Lung microvascular endothelial cell (primary cell): ENCODE results near the gene ZNF175. TPM values are rescaled to one million over a fixed set of nuclear protein-coding genes. Genes with fewer than 3 reads are reported as not detected.

Experiments
- DNase-seq, 2 donors: peaks; one replicate each; pipeline versions ENCODE4 v3.0.0 to v3.0.0-alpha.2; 2010; ENCODE audit warnings: low read depth in 2 of 2
- total RNA-seq: library from RNA; depleted of rRNA; stranded (reverse); fragments of >200 nt; gene quantifications from 2 replicates; pipeline ENCODE4 v1.2.1, GENCODE V29; 2014

Gene ZNF175
- total RNA-seq, 1 donor from 2014 or later, result 3.4 TPM

DNA sequence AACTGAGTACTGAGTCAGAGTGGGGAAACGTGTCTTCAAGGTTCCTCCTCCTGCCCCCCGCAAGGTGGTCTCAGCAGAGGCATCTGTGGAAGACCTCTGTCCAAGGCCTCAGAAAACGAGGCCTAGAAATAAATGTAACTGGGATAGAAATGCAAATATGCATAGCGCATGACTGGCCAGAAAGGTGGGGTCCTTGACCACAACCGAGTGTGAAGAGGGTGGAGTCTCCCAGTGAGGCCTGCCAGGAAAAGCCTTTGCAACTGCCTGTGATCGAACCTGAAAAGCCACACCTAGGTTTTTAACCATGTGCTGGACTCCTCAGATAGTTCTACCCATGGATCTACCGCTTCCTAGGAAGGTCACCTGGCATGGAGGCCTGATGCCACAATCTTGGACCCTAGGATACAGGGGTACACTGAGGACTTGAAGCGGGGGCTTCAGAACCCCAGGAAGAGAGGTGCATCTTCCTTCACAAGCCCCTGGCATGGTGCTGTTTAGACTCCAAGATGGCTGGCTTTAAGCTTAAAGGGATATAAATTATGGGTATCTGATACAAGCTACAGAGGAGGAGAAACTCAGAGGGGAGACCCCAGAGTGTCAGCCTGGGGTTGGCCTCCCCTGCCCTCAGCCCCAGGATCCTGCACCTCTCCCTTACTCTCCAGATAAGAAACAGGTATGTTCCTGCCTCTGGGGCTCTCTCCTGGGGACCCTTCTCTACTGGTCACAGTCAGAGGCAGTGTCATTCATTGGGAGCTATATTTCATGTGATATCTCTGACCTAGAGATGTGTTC is 21.4 kb upstream of the ZNF175 start:
- DNase-seq, result no peak

GRCh38 chr19:51550848-51551672 is 20.0 kb upstream of the ZNF175 start:
- DNase-seq, result no peak

- DNase-seq, result no peak
Observed at GRCh38 chr19:51551673-51552432, 19.2 kb upstream of the ZNF175 start.

DNA sequence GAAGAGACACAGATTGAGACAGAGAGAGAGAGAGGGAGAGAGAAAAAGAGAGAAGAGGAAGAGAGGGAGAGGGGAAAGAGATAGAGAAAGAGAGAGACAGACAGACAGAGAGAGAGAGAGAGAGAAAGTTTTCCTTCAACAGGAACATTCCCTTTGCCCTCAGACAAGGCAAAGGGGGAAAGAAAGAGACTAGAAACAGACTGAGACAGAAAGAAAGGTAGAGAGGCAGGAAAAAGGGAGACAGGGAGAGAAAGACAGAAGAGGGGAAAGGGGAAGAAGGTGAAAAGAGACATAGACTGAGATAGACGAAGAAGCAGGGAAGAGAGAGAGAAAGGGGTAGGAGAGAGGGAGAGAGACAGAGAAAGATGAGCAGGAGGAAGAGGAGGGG is 18.5 kb upstream of the ZNF175 start:
- no peak for DNase-seq

GRCh38 chr19:51552996-51553725 is 17.9 kb upstream of the ZNF175 start:
- DNase-seq, result peak; percentile 67 to 79

DNA sequence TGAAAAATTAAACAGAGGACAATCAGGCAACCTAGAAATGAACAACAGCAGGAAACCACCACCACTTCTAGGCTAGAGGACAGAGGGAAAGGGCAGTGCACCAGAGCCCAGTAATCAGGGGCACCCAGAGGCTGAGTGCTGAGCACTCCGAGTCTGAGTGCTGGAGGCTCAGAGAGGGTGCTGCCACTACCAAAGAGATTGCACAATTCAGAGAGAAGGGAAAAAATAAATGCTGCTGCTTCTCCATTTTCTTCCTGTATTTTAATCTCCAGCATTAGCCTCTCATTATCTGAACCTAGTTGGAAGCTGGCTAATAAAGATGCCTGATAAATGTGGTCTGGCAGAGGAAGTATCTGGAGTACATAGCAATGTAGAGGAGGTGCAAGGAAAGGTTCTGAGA is 11.8 kb upstream of the ZNF175 start:
- DNase-seq, result no peak

DNA sequence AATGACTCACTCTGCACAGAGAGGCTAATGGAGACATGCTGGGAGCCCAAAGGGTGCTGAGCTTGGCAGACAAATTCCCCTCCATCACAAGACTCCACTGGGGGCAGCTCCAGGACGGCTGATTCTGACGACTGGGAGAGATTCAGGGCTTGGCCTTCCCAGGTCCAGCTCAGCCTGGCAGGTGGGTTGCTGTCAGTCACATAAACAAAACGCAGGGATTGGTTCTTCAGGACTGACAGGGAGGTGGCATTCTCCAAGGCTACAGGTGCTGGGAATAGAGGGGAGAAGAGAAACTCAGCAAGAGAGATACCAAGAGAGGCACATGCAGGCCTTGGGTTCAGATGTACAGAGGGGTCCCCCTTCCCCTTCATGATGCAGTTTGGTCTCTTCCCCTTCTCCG is 10.7 kb upstream of the ZNF175 start:
- no peak for DNase-seq

DNA sequence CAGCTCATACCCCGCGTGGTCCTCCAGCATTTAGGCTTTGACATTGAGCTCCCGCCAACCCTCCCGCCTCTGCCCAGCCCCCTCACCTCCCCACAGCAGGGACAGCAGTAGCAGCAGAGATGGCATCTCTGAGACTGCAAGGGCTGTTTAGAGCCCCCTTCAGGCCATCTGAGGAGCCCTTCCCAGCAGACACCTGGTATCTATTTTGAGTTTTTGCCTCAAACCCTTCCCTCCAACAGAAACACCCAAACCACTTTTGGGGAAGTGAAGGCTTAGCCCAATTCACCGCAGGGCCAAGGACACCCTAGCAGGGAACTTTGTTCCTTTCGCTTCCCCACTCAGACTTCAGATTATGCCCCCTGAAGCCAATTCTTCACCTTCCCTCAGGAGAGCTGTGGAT is 6.3 kb upstream of the ZNF175 start:
- DNase-seq, result no peak

- DNase-seq, result no peak
Observed at GRCh38 chr19:51565583-51565982, 5.5 kb upstream of the ZNF175 start.

DNA sequence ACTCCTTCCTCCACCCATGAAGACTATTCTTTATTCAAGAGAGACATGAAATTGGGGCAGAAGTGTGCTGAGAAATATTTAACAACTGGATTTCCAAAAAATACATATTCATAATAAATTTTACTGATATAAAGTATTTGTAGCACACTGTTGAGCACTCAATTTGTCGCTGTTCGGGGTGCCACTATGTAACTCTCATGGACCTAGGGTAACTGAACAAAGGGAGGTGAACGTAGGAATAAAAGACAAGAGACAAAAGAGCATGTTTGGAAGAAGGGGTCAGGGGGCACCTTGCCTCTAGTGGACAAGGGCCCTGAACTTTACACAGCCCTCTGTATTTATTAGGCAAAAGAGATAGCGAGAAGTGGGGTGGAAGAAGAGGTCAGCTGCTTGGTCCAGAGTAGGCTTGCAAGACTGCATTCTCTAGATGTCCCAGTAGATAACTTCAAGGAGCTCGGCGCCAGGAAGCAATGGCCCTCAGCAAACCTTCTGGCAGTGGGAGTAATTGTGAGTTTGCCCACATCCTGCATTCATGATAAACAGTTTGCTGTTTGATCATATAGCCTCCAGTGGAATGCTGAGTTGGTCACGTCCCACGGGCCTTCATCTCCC is 4.5 kb upstream of the ZNF175 start:
- no peak for DNase-seq

DNA sequence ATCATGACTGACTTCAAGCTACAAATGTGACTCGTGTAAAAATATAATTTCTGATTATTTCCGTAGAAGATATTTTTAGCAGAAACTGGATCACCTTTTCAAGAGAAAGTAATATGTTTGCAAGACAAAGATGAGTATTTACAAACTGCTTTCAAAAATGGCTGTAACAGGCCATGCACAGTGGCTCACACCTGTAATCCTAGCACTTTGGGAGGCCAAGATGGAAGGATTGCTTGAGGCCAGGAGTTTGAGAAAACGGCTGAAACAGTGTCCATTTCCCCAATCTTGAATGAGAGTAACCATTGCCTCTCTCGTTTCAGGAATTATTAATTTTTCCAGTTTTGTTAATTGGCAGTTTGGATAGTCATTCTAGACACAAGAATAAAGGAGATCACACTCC is 3.5 kb upstream of the ZNF175 start:
- no peak for DNase-seq

- no peak for DNase-seq
Observed at GRCh38 chr19:51568456-51568855, 2.6 kb upstream of the ZNF175 start.

GRCh38 chr19:51571599-51571998 is 516 bp downstream of the ZNF175 start:
- peak; percentile 24 to 36 for DNase-seq

DNA sequence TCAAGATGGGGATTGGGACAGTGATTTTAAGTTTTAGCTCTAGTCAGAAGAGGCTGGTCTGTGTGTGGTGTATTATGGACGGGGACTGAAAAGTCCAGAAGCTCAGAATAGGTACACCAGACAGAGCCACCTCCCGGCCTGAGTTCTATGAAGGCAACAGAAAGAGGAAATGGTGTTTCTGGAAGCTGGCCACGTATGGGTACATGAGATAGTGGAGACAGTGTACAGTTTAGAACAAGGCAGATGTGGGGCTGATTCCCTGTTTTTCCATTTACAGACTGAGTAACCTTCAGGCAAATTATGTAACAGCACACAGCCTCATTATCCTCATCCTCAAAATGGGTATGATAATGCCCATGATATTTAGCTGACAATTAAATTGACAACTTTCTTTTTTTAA is 1.3 kb downstream of the ZNF175 start:
- peak; percentile 49 to 65 for DNase-seq

- peak; percentile 8 to 87 for DNase-seq
Observed at GRCh38 chr19:51572908-51573307, 1.8 kb downstream of the ZNF175 start.

- peak in 1 of 2 donors; percentile 59 for DNase-seq
Observed at GRCh38 chr19:51573331-51573730, 2.2 kb downstream of the ZNF175 start.

DNA sequence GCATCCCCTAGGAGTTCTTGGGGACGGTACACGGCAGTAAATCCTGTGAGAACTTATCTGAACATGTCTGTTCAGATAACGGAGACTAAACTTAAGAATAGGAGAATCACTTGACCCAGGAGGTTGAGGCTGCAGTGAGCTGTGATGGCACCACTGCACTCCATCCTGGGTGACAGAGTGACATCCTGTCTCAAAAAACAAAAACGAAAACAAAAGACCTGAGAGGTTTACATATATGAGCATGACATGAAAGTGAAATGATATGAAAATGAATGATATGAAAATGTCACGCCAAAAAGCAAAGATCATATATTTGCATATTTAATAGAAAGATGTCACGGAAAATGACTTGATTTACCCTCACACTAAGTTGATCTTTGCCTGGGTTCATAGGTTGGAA is 5.8 kb downstream of the ZNF175 start:
- no peak for DNase-seq

GRCh38 chr19:51586103-51586728 is 15.1 kb downstream of the ZNF175 start:
- DNase-seq, result no peak

- no peak for DNase-seq
Observed at GRCh38 chr19:51586799-51587198, 15.7 kb downstream of the ZNF175 start.
